GM19372 (cell line): ENCODE results near the gene EPX.
"Not testable (repeated sequence)": the region's sequence is repeated elsewhere in the genome, so short reads cannot be mapped to it uniquely, and the experiment has no call there.

Source experiments
- ATAC-seq: cut with Tn5 transposase; IDR thresholded peaks from one replicate; pipeline ENCODE4 v1.9.1; 2021; ENCODE audit warnings: mild to moderate bottlenecking, low read depth, moderate library complexity; ENCODE audit not compliant: unreplicated experiment

EPX gene

GRCh38 chr17:58192612-58193011 is at the start of gene EPX:
TSS of gene EPX (plus strand) at chr17:58192726. CDS start at chr17:58192847, 121 bp downstream.
- ATAC-seq: no peak

DNA sequence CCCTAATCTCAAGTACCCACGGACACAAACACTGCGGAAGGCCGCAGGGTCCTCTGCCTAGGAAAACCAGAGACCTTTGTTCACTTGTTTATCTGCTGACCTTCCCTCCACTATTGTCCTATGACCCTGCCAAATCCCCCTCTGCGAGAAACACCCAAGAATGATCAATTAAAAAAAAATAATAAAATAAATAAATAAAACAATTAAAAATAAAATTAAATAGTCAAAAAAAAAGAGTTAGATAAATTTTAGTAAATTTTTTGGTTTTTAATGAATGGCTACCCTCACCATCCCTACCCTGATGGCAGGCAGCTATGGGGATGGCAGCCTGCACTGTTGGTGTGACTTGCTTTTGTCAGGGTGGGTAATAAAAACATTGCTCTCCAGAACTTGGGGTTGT is 49.2 kb upstream of the EPX start:
- not testable (repeated sequence) for ATAC-seq

DNA sequence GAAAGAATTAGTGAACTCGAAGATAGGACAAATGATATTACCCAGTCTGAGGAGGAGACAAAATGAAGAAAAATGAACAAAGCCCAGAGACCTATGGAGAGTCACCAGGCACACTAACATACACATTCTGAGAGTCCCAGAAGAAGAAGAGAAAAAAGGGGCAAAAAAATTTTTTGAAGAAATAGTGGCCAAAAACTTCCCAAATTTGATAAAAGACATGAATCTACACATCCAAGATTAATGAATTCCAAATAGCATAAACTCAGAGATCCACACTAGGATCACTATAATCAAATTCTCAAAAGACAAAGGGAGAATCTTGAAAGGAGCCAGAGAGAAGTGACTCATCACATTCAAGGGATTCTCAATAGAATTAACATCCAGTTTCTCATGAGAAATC is 47.7 kb upstream of the EPX start:
- no peak for ATAC-seq

DNA sequence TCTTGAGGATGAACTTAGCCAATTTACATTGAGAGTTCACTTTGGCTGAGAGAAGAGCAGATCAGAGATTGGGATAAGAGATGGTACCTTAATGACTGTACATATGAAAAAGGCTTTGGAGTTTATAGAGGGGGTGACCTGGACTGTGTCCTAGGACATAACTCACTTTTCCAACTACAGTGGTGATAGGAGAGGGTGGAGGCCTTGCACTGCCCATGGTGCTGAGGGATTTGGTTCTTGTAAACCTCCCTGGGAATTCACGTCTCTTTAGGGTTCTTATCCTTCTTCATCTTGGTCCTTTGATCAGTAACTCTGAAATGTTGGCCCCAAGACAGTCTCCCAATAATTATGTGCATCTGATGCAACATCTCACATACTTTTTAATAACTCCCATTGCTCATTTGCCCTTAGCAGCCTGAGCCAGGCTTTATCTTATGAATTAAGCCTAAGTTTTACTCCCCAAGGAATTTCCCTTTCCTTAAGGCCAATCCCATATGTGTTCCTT is 44.5 kb upstream of the EPX start, which contains the start of gene OR4D1:
Gene OR4D1, plus strand, starts transcription at position 455 of the 505 bp plus-strand sequence. CDS start 6,770 bp downstream, outside the sequence.
- no peak for ATAC-seq

GRCh38 chr17:58148609-58149008 is 43.9 kb upstream of the EPX start:
- ATAC-seq: no peak

- no peak for ATAC-seq
These were observed 42.1 kb upstream of the EPX start for GRCh38 chr17:58150394-58150793.

- ATAC-seq: no peak
These were observed 39.5 kb upstream of the EPX start for GRCh38 chr17:58153046-58153445.

- no peak for ATAC-seq
These were observed 38.9 kb upstream of the EPX start for GRCh38 chr17:58153671-58154070.

GRCh38 chr17:58156839-58157803 is 35.4 kb upstream of the EPX start:
- ATAC-seq: no peak

DNA sequence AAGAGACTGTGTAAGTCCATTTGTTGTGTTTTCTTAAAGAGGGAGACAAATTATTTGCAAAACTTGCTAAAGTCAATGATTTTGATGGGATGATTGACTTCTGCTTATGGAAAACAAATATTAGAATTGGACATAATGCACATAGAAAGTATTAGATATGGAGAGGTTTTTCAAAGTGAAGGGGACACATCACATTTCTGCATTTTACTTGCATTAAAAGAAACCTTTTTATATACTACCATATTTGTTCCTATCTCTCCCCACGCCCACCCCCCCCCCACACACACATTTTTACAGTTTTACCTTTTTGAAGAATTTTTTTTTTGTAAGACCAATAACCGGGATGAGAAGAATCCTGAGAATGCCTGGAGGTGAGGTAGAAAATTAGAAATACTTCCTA is 34.3 kb upstream of the EPX start:
- ATAC-seq: no peak

GRCh38 chr17:58161566-58161965 is 31.0 kb upstream of the EPX start:
- ATAC-seq: no peak

GRCh38 chr17:58165981-58166380 is 26.5 kb upstream of the EPX start:
- no peak for ATAC-seq

DNA sequence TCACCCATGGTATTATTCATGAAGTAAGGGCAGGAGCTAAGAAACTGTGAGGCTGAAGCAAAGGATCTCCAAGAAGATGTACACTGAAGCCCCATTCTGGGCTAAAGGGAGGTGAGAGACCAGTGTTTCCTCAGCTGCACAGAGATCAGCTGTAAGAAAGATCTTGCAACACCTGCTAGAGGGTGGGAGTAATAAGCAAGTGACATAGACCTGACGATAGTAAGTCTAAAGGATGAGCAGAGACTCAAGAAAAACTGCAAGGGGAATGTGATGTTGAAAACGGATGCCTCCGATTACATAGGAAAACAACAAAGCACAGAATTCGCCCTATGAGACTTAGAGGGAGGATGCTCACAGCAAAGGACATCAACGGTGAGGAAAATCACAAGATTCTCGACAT is 25.8 kb upstream of the EPX start, which contains the start of gene OR4D2:
Gene OR4D2, plus strand, starts transcription at position 301 of the 400 bp plus-strand sequence. CDS start 2,674 bp downstream, outside the sequence.
- no peak for ATAC-seq

DNA sequence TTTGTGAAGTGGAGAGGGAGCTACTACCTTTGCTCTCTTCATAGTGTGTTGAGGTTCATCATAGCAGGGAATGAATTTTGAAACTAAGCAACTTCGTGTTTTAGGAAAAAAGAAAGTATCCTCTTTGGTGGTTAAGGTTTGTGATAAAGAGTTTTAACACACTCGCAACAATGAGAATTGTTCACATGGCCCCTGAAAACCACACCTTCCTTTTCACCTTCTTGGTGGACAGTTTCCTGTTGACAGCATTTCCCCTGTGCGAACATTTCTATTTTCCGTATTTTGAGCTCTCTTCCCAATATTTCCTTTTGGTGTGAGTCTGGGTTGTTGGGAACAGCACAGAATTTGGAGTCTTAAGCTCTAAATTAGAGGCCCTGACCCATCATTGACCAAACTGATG is 21.9 kb upstream of the EPX start:
- ATAC-seq: no peak

- no peak for ATAC-seq
These were observed 20.0 kb upstream of the EPX start for GRCh38 chr17:58172369-58173071.

GRCh38 chr17:58174871-58175270 is 17.7 kb upstream of the EPX start:
- ATAC-seq: no peak

DNA sequence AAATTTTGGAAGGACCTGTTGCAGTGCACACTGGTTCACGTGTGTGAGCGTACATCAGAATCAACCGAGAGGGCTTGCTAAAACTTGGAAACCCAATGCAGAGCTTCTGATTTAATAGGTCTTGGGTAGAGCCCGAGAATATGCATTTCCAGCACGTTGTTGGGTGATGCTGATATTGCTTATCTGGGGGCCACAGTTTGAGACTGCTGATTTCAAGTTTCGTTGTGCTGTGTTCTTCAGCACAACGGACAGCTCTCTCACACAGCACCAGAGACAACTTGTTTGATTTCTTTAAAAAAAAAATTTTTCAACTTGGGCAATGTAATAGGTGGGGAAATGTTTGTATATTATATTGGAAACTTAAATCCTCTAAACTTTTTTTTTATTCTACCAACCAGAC is 16.3 kb upstream of the EPX start:
- ATAC-seq: no peak

GRCh38 chr17:58181796-58182195 is 10.7 kb upstream of the EPX start:
- no peak for ATAC-seq

GRCh38 chr17:58183514-58183913 is 9.0 kb upstream of the EPX start:
- ATAC-seq: no peak

GRCh38 chr17:58184308-58184985 is 8.1 kb upstream of the EPX start:
- ATAC-seq: no peak
